Fibroblast of pulmonary artery (primary cell): Measurements from ENCODE around the gene VMO1.

Experiments used
- DNase-seq: peaks from one replicate; pipeline ENCODE4 v3.0.0-alpha.2; 2010; ENCODE audit warnings: low read depth
- H3K4me3 ChIP-seq: replicated peaks from 2 replicates; pipeline ENCODE4 v1.5.1; 2011; ENCODE audit warnings: low read depth, mild to moderate bottlenecking, control low read depth, low read length, moderate library complexity
- TF ChIP-seq, protein P1 (sequence below): IDR thresholded peaks from 2 replicates; pipeline ENCODE4 v1.5.1; 2011; ENCODE audit warnings: mild to moderate bottlenecking, control low read depth, low read length, inconsistent platforms; ENCODE audit errors: missing control alignments

The VMO1 gene

DNA sequence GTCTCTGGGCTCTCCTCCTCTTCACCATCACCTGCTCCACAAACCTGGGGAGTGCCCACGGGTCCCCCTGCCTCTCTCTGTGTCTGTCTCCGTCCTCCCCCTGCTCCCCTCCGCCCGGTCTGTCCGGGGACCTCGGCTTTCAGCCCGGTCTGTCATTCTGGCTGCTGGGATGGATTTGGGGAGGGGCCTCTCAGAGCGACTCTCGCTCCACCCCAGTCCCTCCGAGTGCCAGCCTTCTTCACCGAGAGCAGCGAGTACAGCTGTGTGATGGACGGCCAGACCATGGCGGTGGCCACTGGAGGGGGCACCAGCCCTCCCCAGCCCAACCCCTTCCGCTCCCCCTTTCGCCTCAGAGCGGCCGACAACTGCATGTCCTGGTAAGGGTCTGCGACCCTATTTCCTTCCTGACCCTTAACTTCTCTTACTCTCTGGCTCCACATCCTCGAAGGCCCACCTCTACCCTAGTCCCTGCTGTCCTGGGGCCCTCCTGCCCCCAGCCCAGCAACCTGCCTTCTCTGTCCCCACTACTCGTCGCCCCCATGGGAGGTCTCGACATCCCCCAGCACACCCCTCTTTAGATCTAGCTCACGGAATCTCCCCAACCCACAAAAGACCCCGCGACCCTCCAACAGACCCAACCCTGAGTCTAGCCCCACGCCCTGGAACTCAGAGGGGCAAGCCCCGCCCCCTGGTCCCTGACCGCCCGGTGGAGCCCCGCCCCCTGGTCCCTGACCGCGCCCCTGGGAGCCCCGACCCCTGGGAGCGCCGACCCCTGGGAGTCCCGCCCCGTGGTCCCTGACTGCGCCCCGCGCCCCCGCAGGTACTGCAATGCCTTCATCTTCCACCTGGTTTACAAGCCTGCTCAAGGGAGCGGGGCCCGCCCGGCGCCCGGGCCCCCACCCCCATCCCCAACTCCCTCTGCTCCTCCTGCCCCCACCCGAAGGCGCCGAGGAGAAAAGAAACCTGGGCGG, 40.9 kb downstream of the VMO1 start:
- TF ChIP-seq, protein P1, sequence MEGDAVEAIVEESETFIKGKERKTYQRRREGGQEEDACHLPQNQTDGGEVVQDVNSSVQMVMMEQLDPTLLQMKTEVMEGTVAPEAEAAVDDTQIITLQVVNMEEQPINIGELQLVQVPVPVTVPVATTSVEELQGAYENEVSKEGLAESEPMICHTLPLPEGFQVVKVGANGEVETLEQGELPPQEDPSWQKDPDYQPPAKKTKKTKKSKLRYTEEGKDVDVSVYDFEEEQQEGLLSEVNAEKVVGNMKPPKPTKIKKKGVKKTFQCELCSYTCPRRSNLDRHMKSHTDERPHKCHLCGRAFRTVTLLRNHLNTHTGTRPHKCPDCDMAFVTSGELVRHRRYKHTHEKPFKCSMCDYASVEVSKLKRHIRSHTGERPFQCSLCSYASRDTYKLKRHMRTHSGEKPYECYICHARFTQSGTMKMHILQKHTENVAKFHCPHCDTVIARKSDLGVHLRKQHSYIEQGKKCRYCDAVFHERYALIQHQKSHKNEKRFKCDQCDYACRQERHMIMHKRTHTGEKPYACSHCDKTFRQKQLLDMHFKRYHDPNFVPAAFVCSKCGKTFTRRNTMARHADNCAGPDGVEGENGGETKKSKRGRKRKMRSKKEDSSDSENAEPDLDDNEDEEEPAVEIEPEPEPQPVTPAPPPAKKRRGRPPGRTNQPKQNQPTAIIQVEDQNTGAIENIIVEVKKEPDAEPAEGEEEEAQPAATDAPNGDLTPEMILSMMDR = no peak
- DNase-seq = no peak
- H3K4me3 ChIP-seq = no peak overlapping the region

DNA sequence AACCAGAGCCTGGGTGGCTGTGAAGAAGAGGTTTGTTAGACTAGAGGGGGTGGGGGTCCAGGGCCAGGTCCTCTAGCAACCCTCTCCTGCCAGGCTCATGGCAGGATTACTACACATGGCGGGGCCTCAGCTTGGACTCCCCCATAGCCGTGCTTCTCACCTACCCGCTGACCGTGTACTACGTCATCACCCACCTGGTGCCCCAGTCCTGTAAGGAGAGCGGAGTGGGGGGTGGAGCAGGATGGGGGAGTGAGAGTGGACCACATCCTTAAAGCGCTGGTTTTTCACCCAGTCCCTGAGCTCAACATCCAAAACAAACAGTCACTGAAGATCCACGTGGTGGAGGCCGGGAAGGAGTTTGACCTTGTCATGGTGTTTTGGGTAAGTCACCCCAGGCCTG, 42.3 kb downstream of the VMO1 start:
- DNase-seq = no peak
- TF ChIP-seq, protein P1 = no peak
- no peak overlapping the region for H3K4me3 ChIP-seq

DNA sequence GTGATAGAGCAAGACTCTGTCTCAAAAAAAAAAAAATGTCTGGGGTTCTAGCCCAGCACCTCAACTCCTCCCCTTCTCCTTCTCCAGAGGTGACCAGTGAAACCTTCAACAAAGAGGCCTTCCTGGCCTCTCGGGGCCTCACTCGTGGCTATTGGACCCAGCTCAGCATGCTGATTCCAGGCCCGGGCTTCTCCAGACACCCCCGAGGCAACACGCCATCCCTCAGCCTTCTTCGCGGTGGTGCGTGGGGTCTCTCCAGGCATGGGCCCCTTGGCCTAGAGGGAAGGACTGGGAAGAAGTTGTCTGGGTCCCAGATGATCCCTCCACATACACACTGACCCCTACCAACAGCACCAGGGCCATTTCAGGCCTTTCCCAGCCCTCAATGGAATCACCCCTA, 42.9 kb downstream of the VMO1 start:
- TF ChIP-seq, protein P1 = no peak
- no peak for DNase-seq
- H3K4me3 ChIP-seq = no peak overlapping the region

DNA sequence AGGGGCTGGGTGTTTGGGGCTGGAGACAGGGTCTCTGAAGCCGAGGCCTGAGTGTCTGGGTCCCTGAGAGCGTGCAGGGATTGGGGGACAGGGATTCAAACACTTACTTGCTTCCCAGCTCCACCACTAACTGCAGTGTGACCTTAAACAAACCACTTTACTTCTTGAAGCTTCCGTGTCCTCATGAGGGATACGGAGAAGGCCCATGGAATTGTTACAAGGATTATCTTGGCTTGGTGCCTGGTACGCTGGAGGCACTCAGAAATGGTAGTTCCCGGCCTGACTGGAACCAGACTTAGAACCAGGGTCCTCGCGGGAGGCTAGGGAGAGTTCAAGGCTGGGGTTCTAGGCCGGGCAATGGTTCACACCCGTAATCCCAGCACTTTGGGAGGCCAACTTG, 43.5 kb downstream of the VMO1 start:
- no peak overlapping the region for H3K4me3 ChIP-seq
- DNase-seq = no peak
- TF ChIP-seq, protein P1 = no peak

DNA sequence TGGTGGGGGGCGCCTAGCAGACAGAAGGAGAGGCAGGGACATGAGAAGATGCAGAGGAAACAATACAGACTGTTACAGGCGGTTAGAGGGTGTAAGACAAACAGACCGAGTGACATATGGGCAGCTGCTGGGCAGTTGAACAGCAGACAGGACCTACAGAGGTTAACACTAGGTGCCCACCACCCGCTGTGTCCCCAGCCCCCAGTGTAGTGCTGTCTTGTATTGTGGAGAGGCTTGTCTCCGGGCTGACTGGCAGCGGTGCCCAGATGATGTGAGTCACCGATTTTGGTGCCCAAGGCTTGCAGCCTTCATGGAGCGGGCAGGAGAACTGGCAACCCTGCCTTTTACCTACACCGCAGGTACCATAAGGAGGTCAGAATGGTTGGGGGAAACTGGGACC, 44.0 kb downstream of the VMO1 start:
- TF ChIP-seq, protein P1 = no peak
- no peak overlapping the region for H3K4me3 ChIP-seq
- DNase-seq = no peak

DNA sequence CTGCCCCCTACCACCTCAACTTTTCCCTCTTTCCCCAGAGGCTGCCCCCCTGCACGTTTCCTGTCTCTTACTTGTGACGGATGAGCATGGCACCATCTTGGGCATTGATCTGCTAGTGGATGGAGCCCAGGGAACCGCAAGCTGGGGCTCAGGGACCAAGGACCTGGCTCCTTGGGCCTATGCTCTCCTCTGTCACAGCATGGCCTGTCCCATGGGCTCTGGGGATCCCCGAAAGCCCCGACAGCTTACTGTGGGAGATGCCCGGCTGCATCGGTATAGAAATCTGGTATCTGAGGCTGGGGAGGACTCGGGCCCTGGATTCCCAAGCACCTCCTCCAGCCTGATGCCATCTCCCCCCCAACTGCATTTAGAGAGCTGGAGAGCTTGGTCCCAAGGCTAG, 44.6 kb downstream of the VMO1 start:
- no peak overlapping the region for H3K4me3 ChIP-seq
- no peak for DNase-seq
- TF ChIP-seq, protein P1 = no peak

DNA sequence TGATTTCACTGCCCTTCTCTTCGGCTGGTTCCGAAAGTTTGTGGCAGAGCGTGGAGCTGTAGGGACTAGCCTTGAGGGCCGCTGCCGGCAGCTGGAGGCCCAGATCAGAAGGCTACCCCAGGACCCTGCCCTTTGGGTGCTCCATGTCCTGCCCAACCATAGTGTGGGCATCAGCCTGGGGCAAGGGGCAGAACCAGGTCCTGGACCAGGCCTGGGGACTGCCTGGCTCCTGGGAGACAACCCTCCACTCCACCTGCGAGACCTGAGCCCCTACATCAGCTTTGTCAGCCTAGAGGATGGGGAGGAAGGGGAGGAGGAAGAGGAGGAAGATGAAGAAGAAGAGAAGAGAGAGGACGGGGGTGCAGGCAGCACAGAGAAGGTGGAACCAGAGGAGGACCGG, 45.6 kb downstream of the VMO1 start:
- TF ChIP-seq, protein P1 = no peak
- no peak for DNase-seq
- H3K4me3 ChIP-seq = no peak overlapping the region
